Uterus (tissue), 2 donors: ENCODE results near the gene PLBD2.

ENCODE experiments used
- CTCF ChIP-seq, 4 experiments: fragments of 200-600 bp in 2 of 4; fragments of 450-650 bp in 2 of 4; sonication (generic) in 2 of 4; IDR thresholded peaks; one replicate each; pipeline ENCODE4 v1.5.1; 2016 to 2019; ENCODE audit warnings: antibody characterized with exemption in 4 of 4, mild to moderate bottlenecking in 2 of 4, moderate library complexity in 1 of 4
- POLR2A ChIP-seq, 2 donors: fragments of 450-650 bp; IDR thresholded peaks; one replicate each; pipeline ENCODE4 v1.6.1; 2016; ENCODE audit warnings: antibody characterized with exemption in 2 of 2, mild to moderate bottlenecking in 1 of 2, moderate library complexity in 1 of 2

GRCh38 chr12:113422030-113422885, 63.9 kb downstream of the PLBD2 start, which contains the start of gene SDSL:
- TF ChIP-seq CTCF (IDR thresholded peaks at IDR 0.05) (no peak), POLR2A (IDR thresholded peaks at IDR 0.05) (no peak)
